Measurements from ENCODE around the gene LRRC40.

GRCh38 chr1:70221238-70222121 is 16.1 kb upstream of the LRRC40 start, which contains the start of gene SRSF11:
- TF ChIP-seq CTCF (IDR thresholded peaks at IDR 0.05): peak in 3 of 6 experiments; percentile 12 to 33 (median 18)
- TF ChIP-seq POLR2A (IDR thresholded peaks at IDR 0.05): peak in 3 of 4 donors; percentile 63 to 89 (median 70)
